HepG2 (cell line): Measurements from ENCODE around the gene VPS13C. TPM values are rescaled to one million over a fixed set of nuclear protein-coding genes. Genes with fewer than 3 reads are reported as not detected.

Experiments used
- CBX5 ChIP-seq: sonication (generic); formaldehyde crosslinking; IDR thresholded peaks from 2 replicates; pipeline ENCODE4 v1.4.0; 2020; ENCODE audit warnings: missing genetic modification reagents, borderline replicate concordance
- FOXC1 ChIP-seq: sonication (generic); formaldehyde crosslinking; IDR thresholded peaks from 2 replicates; pipeline ENCODE4 v1.8.0; 2022; ENCODE audit warnings: mild to moderate bottlenecking, missing genetic modification reagents, borderline replicate concordance
- GATA4 ChIP-seq: sonication (generic); IDR thresholded peaks from 2 replicates; pipeline ENCODE4 v1.6.1; 2016; ENCODE audit warnings: antibody characterized with exemption, low read depth, borderline replicate concordance
- GTF3A ChIP-seq: sonication (generic); formaldehyde crosslinking; conservative IDR thresholded peaks from 2 replicates; pipeline ENCODE4 v1.4.0; 2020; ENCODE audit warnings: mild to moderate bottlenecking, missing genetic modification reagents
- HNF1B ChIP-seq: sonication (generic); formaldehyde crosslinking; IDR thresholded peaks from 2 replicates; pipeline ENCODE4 v1.5.1; 2020; ENCODE audit warnings: mild to moderate bottlenecking, moderate library complexity, missing genetic modification reagents
- HOXA7 ChIP-seq: sonication (generic); formaldehyde crosslinking; IDR thresholded peaks from 2 replicates; pipeline ENCODE4 v1.8.1; 2022; ENCODE audit warnings: mild to moderate bottlenecking, missing genetic modification reagents, moderate library complexity
- JUNB ChIP-seq: sonication (generic); formaldehyde crosslinking; IDR thresholded peaks from 2 replicates; pipeline ENCODE4 v1.8.0; 2022; ENCODE audit warnings: missing genetic modification reagents, mild to moderate bottlenecking, borderline replicate concordance
- MAX ChIP-seq: IDR thresholded peaks from 2 replicates; pipeline ENCODE4 v1.6.1; 2012; ENCODE audit warnings: inconsistent platforms
- NFE2 ChIP-seq: sonication (generic); formaldehyde crosslinking; IDR thresholded peaks from 2 replicates; pipeline ENCODE4 v1.4.0; 2020; ENCODE audit warnings: missing genetic modification reagents
- NR1H2 ChIP-seq: sonication (generic); formaldehyde crosslinking; IDR thresholded peaks from 2 replicates; pipeline ENCODE4 v1.8.1; 2022; ENCODE audit warnings: low read depth, missing genetic modification reagents, borderline replicate concordance
- SRSF9 ChIP-seq: fragments of 200-400 bp; formaldehyde crosslinking; IDR thresholded peaks from 2 replicates; pipeline ENCODE4 v1.6.1; 2018; ENCODE audit warnings: borderline replicate concordance, mild to moderate bottlenecking, low read depth, low read length; ENCODE audit not compliant: insufficient read depth, poor library complexity, severe bottlenecking
- STAT5B ChIP-seq: sonication (generic); formaldehyde crosslinking; IDR thresholded peaks from 2 replicates; pipeline ENCODE4 v1.4.0; 2020; ENCODE audit warnings: missing genetic modification reagents
- TSC22D2 ChIP-seq: sonication (generic); formaldehyde crosslinking; IDR thresholded peaks from 2 replicates; pipeline ENCODE4 v1.5.1; 2020; ENCODE audit warnings: missing genetic modification reagents, mild to moderate bottlenecking, borderline replicate concordance
- YEATS4 ChIP-seq: sonication (generic); formaldehyde crosslinking; IDR thresholded peaks from 2 replicates; pipeline ENCODE4 v1.4.0; 2020; ENCODE audit warnings: missing genetic modification reagents, borderline replicate concordance
- YY1 ChIP-seq: IDR thresholded peaks from 2 replicates; pipeline ENCODE4 v1.6.1; 2011; ENCODE audit warnings: low read length, low read depth, moderate library complexity, mild to moderate bottlenecking; ENCODE audit not compliant: insufficient read depth, insufficient replicate concordance
- ZBTB1 ChIP-seq: sonication (generic); formaldehyde crosslinking; IDR thresholded peaks from 2 replicates; pipeline ENCODE4 v1.4.0; 2020; ENCODE audit warnings: missing genetic modification reagents, borderline replicate concordance
- ZFP37 ChIP-seq: sonication (generic); formaldehyde crosslinking; IDR thresholded peaks from 2 replicates; pipeline ENCODE4 v1.4.0; 2020; ENCODE audit warnings: missing genetic modification reagents, borderline replicate concordance
- ZFY ChIP-seq: sonication (generic); formaldehyde crosslinking; IDR thresholded peaks from 2 replicates; pipeline ENCODE4 v1.4.0; 2020; ENCODE audit warnings: missing genetic modification reagents
- ZNF143 ChIP-seq: sonication (generic); formaldehyde crosslinking; IDR thresholded peaks from 2 replicates; pipeline ENCODE4 v1.4.0; 2020; ENCODE audit warnings: missing genetic modification reagents
- ZNF251 ChIP-seq: sonication (generic); formaldehyde crosslinking; IDR thresholded peaks from 2 replicates; pipeline ENCODE4 v1.9.0; 2021; ENCODE audit warnings: mild to moderate bottlenecking, missing genetic modification reagents
- ZNF564 ChIP-seq: sonication (generic); formaldehyde crosslinking; IDR thresholded peaks from 2 replicates; pipeline ENCODE4 v1.8.1; 2023; ENCODE audit warnings: mild to moderate bottlenecking, missing genetic modification reagents
- ZNF766 ChIP-seq: sonication (generic); formaldehyde crosslinking; IDR thresholded peaks from 2 replicates; pipeline ENCODE4 v1.5.0; 2020; ENCODE audit warnings: missing genetic modification reagents, borderline replicate concordance
- polyA plus RNA-seq, 8 experiments: library from polyadenylated mRNA; depleted of rRNA in 3 of 8; stranded (reverse) in 7 of 8; unstranded in 1 of 8; fragments of >200 nt; fragmentation: Illumina TruSeq in 4 of 8; extraction: Trizol in 4 of 8; gene quantifications; 2 replicates each; pipeline versions ENCODE4 v1.2.1 to v1.2.3, GENCODE V29; 2011 to 2016; ENCODE audit warnings: low read depth in 4 of 8, missing spikeins in 1 of 8, mixed read lengths in 1 of 8; ENCODE audit not compliant: insufficient read depth in 1 of 8
- total RNA-seq, 5 experiments: library from RNA; depleted of rRNA; stranded (reverse); fragments of >200 nt; fragmentation: Illumina TruSeq; extraction: Trizol; gene quantifications; 2 replicates each; pipeline ENCODE4 v1.2.3, GENCODE V29; 2016; ENCODE audit warnings: low read depth in 1 of 5
- TF ChIP-seq, protein P1 (sequence below): sonication (generic); formaldehyde crosslinking; IDR thresholded peaks from 2 replicates; pipeline ENCODE4 v1.8.0; 2022; ENCODE audit warnings: mild to moderate bottlenecking, missing genetic modification reagents, borderline replicate concordance
- TF ChIP-seq, protein P2 (sequence below): sonication (generic); formaldehyde crosslinking; IDR thresholded peaks from 2 replicates; pipeline ENCODE4 v1.4.0; 2020; ENCODE audit warnings: missing genetic modification reagents
- TF ChIP-seq, protein P3 (sequence below): IDR thresholded peaks from 2 replicates; pipeline ENCODE4 v1.6.1; 2016; ENCODE audit warnings: low read depth, borderline replicate concordance

VPS13C gene
- total and polyA plus RNA-seq, 2 of the 13 experiments (the other 11 are each of a cell fraction or from before 2014, with no cell fraction given) = 10.9 to 26.8 TPM

- peak; percentile 46; the same call in 1 of the 2 replicates for TF ChIP-seq HNF1B (CRISPR knock-in tag)
- TF ChIP-seq FOXC1 = peak; percentile 63; the same call in 1 of the 2 replicates
- no peak for TF ChIP-seq ZNF251
- TF ChIP-seq JUNB (CRISPR knock-in tag) = no peak
- no peak for TF ChIP-seq ZNF766
- TF ChIP-seq ZNF143 = no peak
- TF ChIP-seq, protein P1, sequence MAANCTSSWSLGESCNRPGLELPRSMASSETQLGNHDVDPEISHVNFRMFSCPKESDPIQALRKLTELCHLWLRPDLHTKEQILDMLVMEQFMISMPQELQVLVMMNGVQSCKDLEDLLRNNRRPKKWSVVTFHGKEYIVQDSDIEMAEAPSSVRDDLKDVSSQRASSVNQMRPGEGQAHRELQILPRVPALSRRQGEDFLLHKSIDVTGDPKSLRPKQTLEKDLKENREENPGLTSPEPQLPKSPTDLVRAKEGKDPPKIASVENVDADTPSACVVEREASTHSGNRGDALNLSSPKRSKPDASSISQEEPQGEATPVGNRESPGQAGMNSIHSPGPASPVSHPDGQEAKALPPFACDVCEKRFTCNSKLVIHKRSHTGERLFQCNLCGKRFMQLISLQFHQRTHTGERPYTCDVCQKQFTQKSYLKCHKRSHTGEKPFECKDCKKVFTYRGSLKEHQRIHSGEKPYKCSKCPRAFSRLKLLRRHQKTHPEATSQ (CRISPR knock-in tag) = peak; percentile 41; the same call in 1 of the 2 replicates
- TF ChIP-seq NR1H2 (CRISPR knock-in tag) = no peak
- peak; percentile 72; the same call in 1 of the 2 replicates for TF ChIP-seq TSC22D2 (CRISPR knock-in tag)
- TF ChIP-seq HOXA7 (CRISPR knock-in tag) = no peak
- TF ChIP-seq, protein P2, sequence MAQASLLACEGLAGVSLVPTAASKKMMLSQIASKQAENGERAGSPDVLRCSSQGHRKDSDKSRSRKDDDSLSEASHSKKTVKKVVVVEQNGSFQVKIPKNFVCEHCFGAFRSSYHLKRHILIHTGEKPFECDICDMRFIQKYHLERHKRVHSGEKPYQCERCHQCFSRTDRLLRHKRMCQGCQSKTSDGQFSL (CRISPR knock-in tag) = no peak
- TF ChIP-seq NFE2 = no peak
- 0 out of 2 replicates have a peak, but pooled peaks have one; percentile 65 for TF ChIP-seq GTF3A
- no peak for TF ChIP-seq GATA4
- no peak for TF ChIP-seq ZFP37 (CRISPR knock-in tag)
- peak; percentile 93 for TF ChIP-seq MAX
- no peak for TF ChIP-seq CBX5
- TF ChIP-seq ZNF564 (CRISPR knock-in tag) = peak; percentile 99
- no peak for TF ChIP-seq SRSF9
- peak; percentile 61; the same call in 1 of the 2 replicates for TF ChIP-seq YEATS4 (CRISPR knock-in tag)
- TF ChIP-seq YY1 = peak; percentile 18
- TF ChIP-seq ZBTB1 (CRISPR knock-in tag) = no peak
- TF ChIP-seq ZFY = peak; percentile 22; the same call in 1 of the 2 replicates
- TF ChIP-seq, protein P3, sequence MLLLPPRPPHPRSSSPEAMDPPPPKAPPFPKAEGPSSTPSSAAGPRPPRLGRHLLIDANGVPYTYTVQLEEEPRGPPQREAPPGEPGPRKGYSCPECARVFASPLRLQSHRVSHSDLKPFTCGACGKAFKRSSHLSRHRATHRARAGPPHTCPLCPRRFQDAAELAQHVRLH (CRISPR knock-in tag) = peak; percentile 75; the same call in 1 of the 2 replicates
- TF ChIP-seq STAT5B = no peak
Observed at GRCh38 chr15:62066663-62067447, 6.6 kb upstream of the VPS13C start, which contains the start of gene C2CD4A (continued).
